Activated naive CD4-positive, alpha-beta T cell (primary cell): ENCODE data around the gene FRRS1L.
"Not testable (repeated sequence)": the region's sequence is repeated elsewhere in the genome, so short reads cannot be mapped to it uniquely, and the experiment has no call there.

Source experiments
- DNase-seq, 4 experiments: peaks; one replicate each; lab custom pipeline; 2025; lab: John Stamatoyannopoulos, UW

FRRS1L gene

GRCh38 chr9:109132567-109133021, 34.5 kb downstream of the FRRS1L start:
- no peak for DNase-seq

DNA sequence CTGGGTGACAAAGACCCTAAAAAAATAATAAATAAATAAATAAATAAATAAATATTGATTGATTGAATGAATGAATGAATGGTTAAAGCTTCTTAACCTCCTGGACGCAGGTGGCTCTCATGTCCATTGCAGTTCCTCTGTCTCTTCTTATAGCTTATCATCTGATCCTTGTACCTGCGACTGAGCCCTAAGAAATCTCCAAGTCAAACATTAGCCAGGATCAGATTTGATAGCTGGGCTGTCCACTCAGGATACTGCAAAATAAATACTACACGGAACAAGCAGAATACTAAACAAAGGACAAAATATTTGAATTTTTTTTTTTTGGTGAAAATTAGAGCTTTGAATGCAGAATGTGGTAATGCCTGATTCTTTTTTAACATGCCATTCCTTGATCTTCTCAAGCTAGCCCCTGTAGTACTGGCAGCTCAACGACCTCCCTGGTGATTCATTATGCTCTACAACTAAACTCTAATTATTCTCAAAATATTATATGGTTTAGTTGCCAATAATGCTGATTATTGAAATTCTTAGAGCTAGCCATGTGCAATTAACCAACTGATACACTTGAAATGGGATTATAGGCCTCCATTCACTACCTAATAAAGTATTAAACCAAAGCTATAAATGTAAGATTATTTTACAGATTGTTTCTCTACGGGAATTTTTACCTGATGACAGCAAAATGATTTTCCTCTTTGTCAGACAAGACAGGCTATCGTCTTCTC, 37.4 kb downstream of the FRRS1L start:
- no peak for DNase-seq

- DNase-seq = not testable (repeated sequence)
These were observed 40.4 kb downstream of the FRRS1L start for GRCh38 chr9:109126671-109127070.

- DNase-seq = no peak
These were observed 42.9 kb downstream of the FRRS1L start for GRCh38 chr9:109124121-109124520.

- no peak for DNase-seq
These were observed 44.1 kb downstream of the FRRS1L start for GRCh38 chr9:109122726-109123621.

DNA sequence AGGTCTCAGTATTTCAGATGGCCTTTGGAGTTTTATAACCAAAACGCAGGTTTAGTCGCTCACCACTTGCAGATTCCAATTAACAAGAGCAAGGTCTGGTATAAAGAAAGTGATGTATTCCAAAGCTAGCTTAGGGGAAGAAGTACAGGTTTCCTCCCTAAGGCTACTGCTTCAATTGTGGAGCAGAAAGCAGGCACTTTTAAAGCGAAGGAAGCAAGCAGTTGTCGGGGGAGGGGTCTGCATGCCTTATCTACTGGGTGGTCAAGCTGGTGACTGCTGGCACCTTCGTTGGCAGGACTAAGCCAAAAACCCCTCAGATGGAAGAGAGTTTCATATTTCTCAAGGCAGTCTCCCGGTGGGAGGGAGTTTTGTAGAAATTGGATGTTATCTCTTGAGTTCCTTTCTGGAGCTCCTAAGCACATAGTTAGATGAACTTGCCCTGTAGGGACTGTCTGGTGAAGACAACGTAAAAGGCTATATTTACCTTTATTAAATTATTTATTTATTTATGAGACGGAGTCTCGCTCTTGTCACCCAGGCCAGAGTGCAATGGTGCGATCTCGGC, 45.7 kb downstream of the FRRS1L start:
- DNase-seq = no peak

- no peak for DNase-seq
These were observed 46.8 kb downstream of the FRRS1L start for GRCh38 chr9:109120204-109120789.

DNA sequence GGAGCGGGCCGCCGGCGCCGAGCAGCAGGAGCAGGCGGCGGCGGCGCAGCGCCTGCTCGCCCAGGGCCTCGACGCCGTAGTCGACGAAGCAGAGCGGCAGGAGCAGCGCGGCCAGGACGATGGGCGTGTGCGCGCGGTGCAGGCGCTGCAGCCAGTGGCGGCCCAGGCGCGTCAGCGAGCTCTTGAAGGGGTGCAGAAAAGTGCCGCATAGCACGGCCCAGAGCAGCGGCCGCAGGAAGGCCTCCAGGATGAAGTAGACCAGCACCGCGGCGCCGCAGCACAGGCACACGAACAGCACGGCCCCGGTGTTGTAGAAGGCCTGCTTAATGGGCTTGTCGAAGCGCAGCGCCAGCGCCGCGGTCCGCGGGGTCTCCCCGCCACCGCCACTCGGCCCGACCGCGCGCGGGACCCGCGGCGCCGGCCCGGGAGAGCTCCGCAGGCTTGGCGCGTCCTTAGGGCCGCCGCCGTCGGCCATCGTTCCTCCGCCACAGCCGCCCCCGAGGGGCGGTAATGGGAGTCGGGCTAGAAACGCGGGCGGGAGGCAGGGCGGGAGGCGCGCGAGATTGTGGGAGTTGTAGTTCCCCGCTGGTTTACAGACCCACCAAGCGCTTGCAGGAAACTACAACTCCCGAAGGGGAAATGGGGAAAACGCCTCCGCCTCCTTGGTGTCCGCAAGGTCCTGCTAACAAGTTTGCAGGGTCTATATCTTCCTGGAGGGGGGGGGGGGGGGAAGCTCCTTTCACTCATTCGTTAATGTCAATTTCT, 47.4 kb downstream of the FRRS1L start, which contains the start of gene TMEM245:
Gene TMEM245 (minus strand): TSS at position 509 of the 765 bp plus-strand sequence. CDS start 34 bp downstream, at position 475.
- DNase-seq = peak; percentile 80 to 89 (median 83)

GRCh38 chr9:109118808-109119438, 48.1 kb downstream of the FRRS1L start:
- no peak for DNase-seq

DNA sequence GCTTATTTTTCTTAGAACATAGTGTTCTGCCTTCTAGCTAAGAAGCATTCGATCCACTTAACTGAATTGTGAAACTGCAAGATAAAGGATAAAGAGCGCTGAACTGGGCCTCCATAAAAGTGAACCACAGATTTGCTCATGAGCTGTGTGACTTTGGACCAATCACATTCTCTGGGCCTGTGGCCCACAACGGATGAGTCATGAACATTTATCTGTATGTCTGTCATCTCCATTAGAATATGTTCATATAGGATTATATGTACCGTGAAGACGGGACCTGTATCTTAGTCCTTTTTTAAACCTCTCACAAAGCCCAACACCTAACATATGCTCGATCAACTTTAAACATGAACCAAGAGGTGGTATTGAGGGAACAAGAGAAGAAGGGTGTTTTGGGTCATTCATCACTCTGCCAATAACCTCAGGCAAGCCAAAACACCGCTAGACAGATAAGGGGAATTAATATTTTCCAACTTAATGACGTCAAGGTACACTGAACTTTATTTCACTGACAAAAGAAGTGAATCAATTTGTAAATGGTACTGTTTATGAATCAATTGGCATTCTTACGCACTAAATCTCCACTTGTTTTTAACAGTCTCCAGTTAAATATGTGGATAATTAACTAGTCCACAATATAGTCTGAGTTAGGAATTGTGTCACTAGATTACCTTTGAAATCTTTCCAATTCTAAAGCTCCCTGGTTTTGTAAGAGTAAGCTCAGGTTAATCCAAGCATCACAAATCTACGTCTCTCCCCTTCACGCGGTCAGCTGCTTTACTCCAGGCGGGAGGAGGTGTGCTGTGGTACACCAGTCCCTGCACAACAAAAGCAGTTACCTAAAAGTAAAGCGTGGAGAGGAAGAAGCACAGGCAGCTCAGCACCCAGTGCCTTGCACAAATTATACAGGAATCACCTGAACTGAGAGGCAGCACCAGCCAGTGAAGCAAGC, 48.9 kb downstream of the FRRS1L start:
- DNase-seq = peak in 1 of 4 experiments; percentile 28

- DNase-seq = no peak
These were observed 51.0 kb downstream of the FRRS1L start for GRCh38 chr9:109115931-109116526.

DNA sequence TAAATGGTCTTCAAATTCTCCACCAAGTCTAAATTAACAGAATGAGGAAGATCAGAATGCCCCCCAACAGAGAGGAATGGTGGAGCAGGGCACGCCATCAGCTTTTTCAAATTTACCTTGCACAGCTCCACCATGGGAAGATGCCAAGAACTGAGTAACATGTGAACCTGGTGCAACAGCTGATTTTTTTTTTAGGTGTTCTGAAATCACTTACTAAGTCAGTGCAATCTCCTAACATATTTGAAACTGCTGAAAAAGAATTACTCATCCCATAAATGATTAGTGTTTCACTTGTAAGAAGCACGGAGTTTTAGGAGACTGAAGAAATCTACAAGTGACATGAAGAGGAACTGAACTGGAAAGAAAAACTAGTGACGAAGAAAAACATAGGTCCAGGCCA, 52.4 kb downstream of the FRRS1L start:
- DNase-seq = no peak

- no peak for DNase-seq
These were observed 53.0 kb downstream of the FRRS1L start for GRCh38 chr9:109113892-109114609.

DNA sequence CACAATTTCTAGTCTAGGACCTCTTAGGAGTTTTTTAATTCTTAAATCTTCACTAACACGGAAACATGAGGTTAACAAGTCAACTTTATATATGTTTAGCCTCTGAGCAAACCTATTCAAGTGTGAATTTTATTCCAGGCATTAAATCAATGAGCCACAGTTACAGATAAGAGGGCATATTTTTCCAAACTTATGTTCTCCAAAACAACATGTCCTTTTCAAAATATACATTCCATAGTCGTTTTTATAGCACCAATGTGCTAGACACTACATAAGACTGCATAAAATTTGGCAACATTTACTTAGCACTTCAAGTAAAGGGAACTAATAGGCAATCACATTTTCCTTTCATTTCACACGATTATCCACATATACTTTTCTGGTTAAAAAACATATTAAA, 53.8 kb downstream of the FRRS1L start:
- no peak for DNase-seq

DNA sequence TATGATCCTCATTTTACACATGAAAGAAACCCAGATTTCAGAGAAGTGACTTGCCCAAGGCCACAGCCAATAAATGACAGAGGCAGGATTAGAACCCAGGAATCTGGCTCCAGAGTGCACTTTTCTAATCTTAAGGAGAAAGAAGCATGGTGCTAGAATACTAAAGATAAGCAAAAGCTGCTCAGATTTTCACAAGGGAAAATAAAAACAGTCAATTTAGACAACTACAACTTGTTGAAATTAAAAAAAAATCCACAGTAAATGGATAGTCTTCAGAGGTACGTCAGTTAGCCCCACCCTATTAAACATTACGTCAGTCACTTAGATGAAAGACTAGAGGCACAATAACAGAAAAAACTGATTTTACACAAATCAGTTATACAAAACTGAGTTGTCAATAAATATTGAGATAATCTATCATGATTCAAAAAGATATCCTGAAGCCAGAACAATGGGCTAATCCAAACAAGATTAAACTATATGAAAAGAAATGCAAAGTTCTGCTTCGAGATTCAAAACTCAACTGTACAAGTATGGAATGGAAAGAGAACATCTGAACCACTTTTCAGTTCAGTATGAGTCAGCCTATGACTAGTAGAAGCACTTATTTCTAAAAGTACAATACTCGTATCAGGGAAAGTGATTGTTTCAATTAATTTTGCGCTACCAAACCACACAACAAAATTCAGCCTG, 56.6 kb downstream of the FRRS1L start:
- no peak for DNase-seq

- DNase-seq = no peak
These were observed 57.1 kb downstream of the FRRS1L start for GRCh38 chr9:109109967-109110328.

DNA sequence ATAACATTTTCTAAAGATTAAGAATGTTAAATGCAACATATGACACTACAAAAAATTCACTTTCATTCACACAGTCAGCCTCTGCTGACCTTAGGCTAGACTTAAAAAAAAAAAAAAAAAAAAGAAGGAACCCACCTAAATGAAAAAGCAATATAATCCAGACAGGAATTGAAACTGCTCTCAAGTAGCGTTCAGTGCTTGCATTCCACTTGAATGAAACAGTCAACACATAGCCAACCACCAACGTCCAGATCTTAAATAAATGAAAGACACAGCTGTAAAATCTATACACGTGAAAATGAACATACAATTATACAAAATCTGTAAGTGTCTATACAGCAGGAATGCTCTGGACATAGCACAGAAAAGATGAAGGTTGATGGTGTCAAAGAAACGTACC, 58.7 kb downstream of the FRRS1L start:
- DNase-seq = no peak
